HepG2 (cell line): ENCODE measurements around the gene COQ7. TPM values are rescaled to one million over a fixed set of nuclear protein-coding genes. Genes with fewer than 3 reads are reported as not detected.
A peak's percentile ranks its signal among the peaks of the same experiment; 100 is the strongest.

Experiments used
- ARNTL ChIP-seq: sonication (generic); formaldehyde crosslinking; IDR thresholded peaks from 2 replicates; pipeline ENCODE4 v1.4.0; 2020; ENCODE audit warnings: mild to moderate bottlenecking, missing genetic modification reagents
- EEA1 ChIP-seq: sonication (generic); formaldehyde crosslinking; IDR thresholded peaks from 2 replicates; pipeline ENCODE4 v1.5.1; 2020; ENCODE audit warnings: mild to moderate bottlenecking, missing genetic modification reagents, borderline replicate concordance
- FOXC1 ChIP-seq: sonication (generic); formaldehyde crosslinking; IDR thresholded peaks from 2 replicates; pipeline ENCODE4 v1.8.0; 2022; ENCODE audit warnings: mild to moderate bottlenecking, missing genetic modification reagents, borderline replicate concordance
- KDM5A ChIP-seq: fragments of 200-600 bp; sonication (generic); IDR thresholded peaks from 2 replicates; pipeline ENCODE4 v1.7.0; 2018; ENCODE audit warnings: antibody characterized with exemption, mild to moderate bottlenecking, low read length, borderline replicate concordance
- LCORL ChIP-seq, 2 experiments: fragments of 450-650 bp in 1 of 2; sonication (generic) in 1 of 2; formaldehyde crosslinking in 1 of 2; IDR thresholded peaks; 2 replicates each; pipeline versions ENCODE4 v1.5.0 to v1.6.1; 2017 to 2020; ENCODE audit warnings: antibody characterized with exemption in 1 of 2, missing genetic modification reagents in 1 of 2
- NKX3-1 ChIP-seq: sonication (generic); formaldehyde crosslinking; IDR thresholded peaks from 2 replicates; pipeline ENCODE4 v1.5.0; 2020; ENCODE audit warnings: missing genetic modification reagents
- SCMH1 ChIP-seq: sonication (generic); formaldehyde crosslinking; IDR thresholded peaks from 2 replicates; pipeline ENCODE4 v1.9.0; 2021; ENCODE audit warnings: missing genetic modification reagents, mild to moderate bottlenecking, borderline replicate concordance
- SETDB1 ChIP-seq: sonication (generic); formaldehyde crosslinking; IDR thresholded peaks from 2 replicates; pipeline ENCODE4 v1.5.1; 2020; ENCODE audit warnings: missing genetic modification reagents, mild to moderate bottlenecking, borderline replicate concordance
- SNAPC4 ChIP-seq: sonication (generic); formaldehyde crosslinking; IDR thresholded peaks from 2 replicates; pipeline ENCODE4 v1.4.0; 2020; ENCODE audit warnings: mild to moderate bottlenecking, missing genetic modification reagents
- SPEN ChIP-seq: sonication (generic); formaldehyde crosslinking; IDR thresholded peaks from 2 replicates; pipeline ENCODE4 v1.5.1; 2020; ENCODE audit warnings: low read depth, mild to moderate bottlenecking, missing genetic modification reagents
- SUZ12 ChIP-seq: fragments of 150-350 bp; IDR thresholded peaks from 2 replicates; pipeline ENCODE4 v1.6.1; 2014; ENCODE audit warnings: low read depth, low read length
- ZNF556 ChIP-seq: sonication (generic); formaldehyde crosslinking; IDR thresholded peaks from 2 replicates; pipeline ENCODE4 v1.4.0; 2020; ENCODE audit warnings: mild to moderate bottlenecking, missing genetic modification reagents, borderline replicate concordance
- ZNF841 ChIP-seq: sonication (generic); formaldehyde crosslinking; IDR thresholded peaks from 2 replicates; pipeline ENCODE4 v1.8.1; 2023; ENCODE audit warnings: missing genetic modification reagents, borderline replicate concordance
- polyA plus RNA-seq, 8 experiments: library from polyadenylated mRNA; depleted of rRNA in 3 of 8; stranded (reverse) in 7 of 8; unstranded in 1 of 8; fragments of >200 nt; fragmentation: Illumina TruSeq in 4 of 8; extraction: Trizol in 4 of 8; gene quantifications; 2 replicates each; pipeline versions ENCODE4 v1.2.1 to v1.2.3, GENCODE V29; 2011 to 2016; ENCODE audit warnings: low read depth in 4 of 8, missing spikeins in 1 of 8, mixed read lengths in 1 of 8; ENCODE audit not compliant: insufficient read depth in 1 of 8
- total RNA-seq, 5 experiments: library from RNA; depleted of rRNA; stranded (reverse); fragments of >200 nt; fragmentation: Illumina TruSeq; extraction: Trizol; gene quantifications; 2 replicates each; pipeline ENCODE4 v1.2.3, GENCODE V29; 2016; ENCODE audit warnings: low read depth in 1 of 5
- TF ChIP-seq, protein P1 (sequence below): sonication (generic); formaldehyde crosslinking; conservative IDR thresholded peaks from 2 replicates; pipeline ENCODE4 v1.8.0; 2022; ENCODE audit warnings: missing genetic modification reagents
- TF ChIP-seq, protein P2 (sequence below): sonication (generic); formaldehyde crosslinking; IDR thresholded peaks from 2 replicates; pipeline ENCODE4 v1.9.0; 2021; ENCODE audit warnings: missing genetic modification reagents, mild to moderate bottlenecking, borderline replicate concordance

Gene COQ7
- total and polyA plus RNA-seq, 2 of the 13 experiments (the other 11 are each of a cell fraction or from before 2014, with no cell fraction given): 20.1 to 45.7 TPM

DNA sequence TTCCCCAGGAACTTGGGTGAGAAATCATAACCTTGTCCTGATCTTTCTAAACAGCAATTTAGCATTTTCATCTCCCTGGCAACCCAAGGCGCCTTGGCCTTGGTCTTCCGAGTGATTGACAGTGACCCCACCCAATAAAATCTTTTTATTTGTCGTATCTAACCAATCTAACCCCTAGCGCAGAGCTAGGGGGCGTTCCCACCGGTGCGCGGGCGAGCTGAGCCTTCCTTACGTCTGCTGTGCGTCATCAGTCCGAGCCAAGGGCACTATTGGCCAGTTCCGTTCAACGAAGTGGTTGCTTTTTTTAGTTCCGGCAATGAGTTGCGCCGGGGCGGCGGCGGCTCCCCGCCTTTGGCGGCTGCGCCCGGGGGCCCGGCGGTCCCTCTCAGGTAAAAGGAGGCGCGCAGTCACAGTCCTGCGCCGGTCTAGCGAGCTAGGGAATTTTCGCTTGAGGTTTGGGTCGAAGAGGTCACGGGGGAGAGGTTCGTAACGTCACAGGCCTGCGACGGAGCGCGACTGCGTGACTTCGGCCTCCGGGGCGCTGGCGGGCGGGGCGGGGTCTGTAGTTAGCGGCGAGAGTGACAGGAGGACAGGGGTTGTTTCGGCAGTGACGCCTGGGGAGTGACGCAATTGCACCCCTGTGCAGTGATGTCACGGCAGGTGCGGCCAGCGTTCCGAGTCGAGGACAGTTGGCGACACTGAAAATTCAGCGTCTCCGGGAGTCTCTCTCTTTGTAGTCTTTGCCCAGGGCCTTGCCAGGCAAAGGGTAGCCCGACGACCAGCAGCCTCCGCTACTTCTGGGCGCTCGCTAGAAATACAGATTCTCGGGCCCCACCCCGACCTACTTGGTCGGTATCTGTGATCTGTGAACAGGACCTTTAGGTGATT is at the start of gene COQ7 (continued):
- peak; percentile 91 for TF ChIP-seq NKX3-1 (CRISPR knock-in tag)
- TF ChIP-seq LCORL (IDR thresholded peaks at IDR 0.05): no peak
- peak; percentile 80 for TF ChIP-seq LCORL (CRISPR knock-in tag; IDR thresholded peaks at IDR 0.05)
- TF ChIP-seq, protein P1, sequence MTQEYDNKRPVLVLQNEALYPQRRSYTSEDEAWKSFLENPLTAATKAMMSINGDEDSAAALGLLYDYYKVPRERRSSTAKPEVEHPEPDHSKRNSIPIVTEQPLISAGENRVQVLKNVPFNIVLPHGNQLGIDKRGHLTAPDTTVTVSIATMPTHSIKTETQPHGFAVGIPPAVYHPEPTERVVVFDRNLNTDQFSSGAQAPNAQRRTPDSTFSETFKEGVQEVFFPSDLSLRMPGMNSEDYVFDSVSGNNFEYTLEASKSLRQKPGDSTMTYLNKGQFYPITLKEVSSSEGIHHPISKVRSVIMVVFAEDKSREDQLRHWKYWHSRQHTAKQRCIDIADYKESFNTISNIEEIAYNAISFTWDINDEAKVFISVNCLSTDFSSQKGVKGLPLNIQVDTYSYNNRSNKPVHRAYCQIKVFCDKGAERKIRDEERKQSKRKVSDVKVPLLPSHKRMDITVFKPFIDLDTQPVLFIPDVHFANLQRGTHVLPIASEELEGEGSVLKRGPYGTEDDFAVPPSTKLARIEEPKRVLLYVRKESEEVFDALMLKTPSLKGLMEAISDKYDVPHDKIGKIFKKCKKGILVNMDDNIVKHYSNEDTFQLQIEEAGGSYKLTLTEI (CRISPR knock-in tag): no peak
- TF ChIP-seq SUZ12: no peak
- TF ChIP-seq ARNTL (CRISPR knock-in tag): peak; percentile 64; the same call in 1 of the 2 replicates
- TF ChIP-seq ZNF841 (CRISPR knock-in tag): no peak
- no peak for TF ChIP-seq SCMH1
- TF ChIP-seq SPEN: peak; percentile 95
- 0 out of 2 replicates have a peak, but pooled peaks have one; percentile 92 for TF ChIP-seq ZNF556 (CRISPR knock-in tag)
- TF ChIP-seq EEA1 (CRISPR knock-in tag): peak; percentile 68; the same call in 1 of the 2 replicates
- TF ChIP-seq, protein P2, sequence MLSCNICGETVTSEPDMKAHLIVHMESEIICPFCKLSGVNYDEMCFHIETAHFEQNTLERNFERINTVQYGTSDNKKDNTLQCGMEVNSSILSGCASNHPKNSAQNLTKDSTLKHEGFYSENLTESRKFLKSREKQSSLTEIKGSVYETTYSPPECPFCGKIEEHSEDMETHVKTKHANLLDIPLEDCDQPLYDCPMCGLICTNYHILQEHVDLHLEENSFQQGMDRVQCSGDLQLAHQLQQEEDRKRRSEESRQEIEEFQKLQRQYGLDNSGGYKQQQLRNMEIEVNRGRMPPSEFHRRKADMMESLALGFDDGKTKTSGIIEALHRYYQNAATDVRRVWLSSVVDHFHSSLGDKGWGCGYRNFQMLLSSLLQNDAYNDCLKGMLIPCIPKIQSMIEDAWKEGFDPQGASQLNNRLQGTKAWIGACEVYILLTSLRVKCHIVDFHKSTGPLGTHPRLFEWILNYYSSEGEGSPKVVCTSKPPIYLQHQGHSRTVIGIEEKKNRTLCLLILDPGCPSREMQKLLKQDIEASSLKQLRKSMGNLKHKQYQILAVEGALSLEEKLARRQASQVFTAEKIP (CRISPR knock-in tag): no peak
- TF ChIP-seq SNAPC4 (CRISPR knock-in tag): peak; percentile 93
- TF ChIP-seq KDM5A: peak; percentile 100
- no peak for TF ChIP-seq SETDB1 (CRISPR knock-in tag)
- TF ChIP-seq FOXC1 (CRISPR knock-in tag): peak; percentile 98
